ENCODE data around the gene ITPRIPL1.

The ITPRIPL1 gene

GRCh38 chr2:96320728-96321622, 4.1 kb upstream of the ITPRIPL1 start:
- Histone ChIP-seq H3K27ac (peak overlapping the region in 1 of 2 donors; percentile 15), H3K4me3 (peak overlapping the region; percentile 71)
- DNase-seq (ENCODE audit: low spot score), result no peak
- TF ChIP-seq, protein P1, sequence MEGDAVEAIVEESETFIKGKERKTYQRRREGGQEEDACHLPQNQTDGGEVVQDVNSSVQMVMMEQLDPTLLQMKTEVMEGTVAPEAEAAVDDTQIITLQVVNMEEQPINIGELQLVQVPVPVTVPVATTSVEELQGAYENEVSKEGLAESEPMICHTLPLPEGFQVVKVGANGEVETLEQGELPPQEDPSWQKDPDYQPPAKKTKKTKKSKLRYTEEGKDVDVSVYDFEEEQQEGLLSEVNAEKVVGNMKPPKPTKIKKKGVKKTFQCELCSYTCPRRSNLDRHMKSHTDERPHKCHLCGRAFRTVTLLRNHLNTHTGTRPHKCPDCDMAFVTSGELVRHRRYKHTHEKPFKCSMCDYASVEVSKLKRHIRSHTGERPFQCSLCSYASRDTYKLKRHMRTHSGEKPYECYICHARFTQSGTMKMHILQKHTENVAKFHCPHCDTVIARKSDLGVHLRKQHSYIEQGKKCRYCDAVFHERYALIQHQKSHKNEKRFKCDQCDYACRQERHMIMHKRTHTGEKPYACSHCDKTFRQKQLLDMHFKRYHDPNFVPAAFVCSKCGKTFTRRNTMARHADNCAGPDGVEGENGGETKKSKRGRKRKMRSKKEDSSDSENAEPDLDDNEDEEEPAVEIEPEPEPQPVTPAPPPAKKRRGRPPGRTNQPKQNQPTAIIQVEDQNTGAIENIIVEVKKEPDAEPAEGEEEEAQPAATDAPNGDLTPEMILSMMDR (IDR thresholded peaks at IDR 0.05), result no peak

- TF ChIP-seq, protein P1 (IDR thresholded peaks at IDR 0.05), result no peak
- DNase-seq (ENCODE audit: low spot score), result no peak
- no peak overlapping the region for H3K27ac ChIP-seq
- no peak overlapping the region for H3K4me3 ChIP-seq
Measured at GRCh38 chr2:96323849-96324248, 1.3 kb upstream of the ITPRIPL1 start.

DNA sequence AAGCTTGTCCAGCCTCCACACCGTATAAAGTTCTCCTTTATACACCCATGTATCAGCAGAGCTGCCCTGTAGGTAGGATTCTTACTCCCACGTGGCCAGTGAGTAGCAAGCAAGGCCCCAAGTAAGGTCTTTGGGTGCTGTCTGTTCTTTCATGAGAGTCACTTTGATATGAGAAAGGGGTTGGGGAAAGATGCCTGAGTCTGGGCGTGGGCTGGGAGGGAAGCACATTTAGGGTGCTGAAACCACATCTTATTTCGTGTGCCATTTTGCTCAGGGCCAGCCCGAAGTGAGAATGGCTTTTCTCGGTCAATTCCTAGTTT, 436 bp upstream of the ITPRIPL1 start:
- H3K27ac ChIP-seq, result peak overlapping the region in 1 of 2 donors; percentile 38
- peak overlapping the region; percentile 75 for H3K4me3 ChIP-seq
- TF ChIP-seq, protein P1 (IDR thresholded peaks at IDR 0.05), result no peak
- no peak for DNase-seq (ENCODE audit: low spot score)

DNA sequence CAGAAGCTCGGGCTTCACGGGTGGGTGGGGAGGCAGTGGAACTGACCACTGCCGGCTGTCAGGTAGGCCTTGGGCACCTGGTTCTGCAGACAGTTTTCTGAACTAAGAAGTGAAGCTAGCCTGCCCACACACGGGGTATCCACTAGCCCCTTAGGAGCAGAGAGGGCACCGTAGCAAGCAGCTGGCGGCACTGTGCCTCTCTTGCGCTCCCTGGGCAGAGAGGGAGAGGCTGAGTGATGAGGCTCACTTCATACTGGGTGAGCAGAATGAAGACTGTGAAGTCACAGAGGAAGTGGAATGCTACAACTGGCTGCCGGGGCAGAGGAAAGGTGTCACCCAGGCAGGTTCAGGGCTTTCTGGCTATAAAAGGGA, 753 bp downstream of the ITPRIPL1 start:
- TF ChIP-seq, protein P1 (IDR thresholded peaks at IDR 0.05), result no peak
- Histone ChIP-seq H3K4me3 (peak overlapping the region; percentile 75), H3K27ac (peak overlapping the region in 1 of 2 donors; percentile 38)
- no peak for DNase-seq (ENCODE audit: low spot score)

DNA sequence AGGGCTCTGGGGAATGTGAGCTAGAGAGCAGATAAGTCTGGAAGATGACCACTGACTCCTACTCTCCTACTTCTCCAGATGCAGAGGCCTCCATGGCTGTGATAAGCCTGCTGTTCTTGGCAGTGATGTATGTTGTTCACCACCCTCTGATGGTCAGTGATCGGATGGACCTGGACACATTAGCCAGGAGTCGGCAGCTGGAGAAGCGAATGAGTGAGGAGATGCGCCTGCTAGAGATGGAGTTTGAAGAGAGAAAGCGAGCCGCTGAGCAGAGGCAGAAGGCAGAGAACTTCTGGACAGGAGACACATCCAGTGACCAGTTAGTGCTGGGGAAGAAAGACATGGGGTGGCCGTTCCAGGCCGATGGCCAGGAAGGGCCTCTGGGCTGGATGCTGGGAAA, 1.4 kb downstream of the ITPRIPL1 start:
- TF ChIP-seq, protein P1 (IDR thresholded peaks at IDR 0.05), result no peak
- Histone ChIP-seq H3K4me3 (no peak overlapping the region), H3K27ac (no peak overlapping the region)
- no peak for DNase-seq (ENCODE audit: low spot score)

- DNase-seq (ENCODE audit: low spot score), result no peak
- no peak overlapping the region for H3K4me3 ChIP-seq
- H3K27ac ChIP-seq, result no peak overlapping the region
- TF ChIP-seq, protein P1 (IDR thresholded peaks at IDR 0.05), result no peak
Measured at GRCh38 chr2:96326990-96327820, 2.1 kb downstream of the ITPRIPL1 start.
